ENCODE results near the gene LYZL1.

DNA sequence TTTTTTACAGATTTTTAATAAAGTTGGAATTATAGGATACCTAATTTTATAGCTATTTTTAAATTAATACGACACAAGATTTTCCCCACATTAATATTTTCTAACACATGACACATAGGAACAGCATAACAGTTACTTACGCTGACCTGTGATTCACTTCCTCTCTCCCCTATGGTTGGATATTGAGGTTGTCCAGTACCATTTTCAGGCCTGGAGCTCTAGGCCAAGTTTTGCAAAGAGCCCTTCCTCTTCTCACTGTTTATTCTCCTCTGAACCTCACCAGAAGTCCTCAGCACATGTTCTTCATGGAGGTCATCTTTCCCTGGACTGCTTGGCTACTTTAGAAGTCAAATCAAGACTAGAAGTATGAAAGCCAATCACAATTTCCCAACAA is 28.2 kb downstream of the LYZL1 start:
- TF ChIP-seq, protein P1, sequence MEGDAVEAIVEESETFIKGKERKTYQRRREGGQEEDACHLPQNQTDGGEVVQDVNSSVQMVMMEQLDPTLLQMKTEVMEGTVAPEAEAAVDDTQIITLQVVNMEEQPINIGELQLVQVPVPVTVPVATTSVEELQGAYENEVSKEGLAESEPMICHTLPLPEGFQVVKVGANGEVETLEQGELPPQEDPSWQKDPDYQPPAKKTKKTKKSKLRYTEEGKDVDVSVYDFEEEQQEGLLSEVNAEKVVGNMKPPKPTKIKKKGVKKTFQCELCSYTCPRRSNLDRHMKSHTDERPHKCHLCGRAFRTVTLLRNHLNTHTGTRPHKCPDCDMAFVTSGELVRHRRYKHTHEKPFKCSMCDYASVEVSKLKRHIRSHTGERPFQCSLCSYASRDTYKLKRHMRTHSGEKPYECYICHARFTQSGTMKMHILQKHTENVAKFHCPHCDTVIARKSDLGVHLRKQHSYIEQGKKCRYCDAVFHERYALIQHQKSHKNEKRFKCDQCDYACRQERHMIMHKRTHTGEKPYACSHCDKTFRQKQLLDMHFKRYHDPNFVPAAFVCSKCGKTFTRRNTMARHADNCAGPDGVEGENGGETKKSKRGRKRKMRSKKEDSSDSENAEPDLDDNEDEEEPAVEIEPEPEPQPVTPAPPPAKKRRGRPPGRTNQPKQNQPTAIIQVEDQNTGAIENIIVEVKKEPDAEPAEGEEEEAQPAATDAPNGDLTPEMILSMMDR (IDR thresholded peaks at IDR 0.05), result no peak
- TF ChIP-seq POLR2A (IDR thresholded peaks at IDR 0.05) (no peak), POLR2AphosphoS5 (IDR thresholded peaks at IDR 0.05) (no peak), EP300 (IDR thresholded peaks at IDR 0.05) (no peak)

All from gastroesophageal sphincter (tissue), 3 donors.